Loucy (cell line): ENCODE results near the gene KRT31.

Source experiments
- CTCF ChIP-seq: fragments of 200-600 bp; sonication (generic); conservative IDR thresholded peaks from 2 replicates; pipeline ENCODE4 v1.5.1; 2014; ENCODE audit warnings: mild to moderate bottlenecking, antibody characterized with exemption, low read length
- EZH2phosphoT487 ChIP-seq: fragments of 200-600 bp; IDR thresholded peaks from 2 replicates; pipeline ENCODE4 v1.6.1; 2018; ENCODE audit warnings: antibody characterized with exemption, mild to moderate bottlenecking, moderate library complexity, borderline replicate concordance

DNA sequence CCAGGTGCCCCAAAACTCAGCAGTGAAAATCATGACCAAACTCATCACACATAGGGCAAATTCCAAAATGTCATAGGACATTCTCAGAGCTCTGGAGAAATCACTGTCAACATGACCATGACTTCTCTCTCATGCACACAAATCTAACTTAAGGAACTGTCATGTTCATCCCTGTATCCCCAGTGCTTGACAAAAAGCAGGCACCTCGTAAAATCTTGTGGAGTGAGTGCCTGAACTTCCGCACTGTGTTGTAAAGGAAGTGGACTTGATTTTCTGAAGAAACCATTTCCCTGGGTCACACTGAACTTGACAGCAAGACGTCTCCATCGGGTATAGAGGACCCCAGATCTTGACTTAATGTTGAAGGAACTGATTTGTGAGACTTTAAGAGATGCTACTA, 24.2 kb upstream of the KRT31 start:
- TF ChIP-seq CTCF, result no peak
- TF ChIP-seq EZH2phosphoT487, result no peak
